Bronchial epithelial cell (primary cell): Measurements from ENCODE around the gene NOXA1. TPM values are rescaled to one million over a fixed set of nuclear protein-coding genes. Genes with fewer than 3 reads are reported as not detected.

Experiments
- DNase-seq: peaks from one replicate; pipeline ENCODE4 v3.0.0-alpha.2; 2010; ENCODE audit warnings: low read depth
- FAIRE-seq: peaks from 2 replicates; lab custom pipeline; 2011; peaks lifted over from hg19 to GRCh38; lab: Jason Lieb, UNC
- H3K27me3 ChIP-seq: 2 replicates; pipeline ENCODE4 v1.5.1; 2011; ENCODE audit warnings: low read length; ENCODE audit not compliant: control insufficient read depth, insufficient read depth
- H3K36me3 ChIP-seq: 2 replicates; pipeline ENCODE4 v1.5.1; 2011; ENCODE audit warnings: low read length; ENCODE audit not compliant: control insufficient read depth, insufficient read depth
- H3K4me3 ChIP-seq: 2 replicates; pipeline ENCODE4 v1.5.1; 2011; ENCODE audit warnings: mild to moderate bottlenecking, low read depth, low read length, control low read depth
- total RNA-seq: library from RNA; depleted of rRNA; stranded (reverse); fragments of >200 nt; gene quantifications from 2 replicates; pipeline ENCODE4 v1.2.1, GENCODE V29; 2014
- TF ChIP-seq, protein P1 (sequence below): IDR thresholded peaks from 2 replicates; pipeline ENCODE4 v1.5.1; 2011; ENCODE audit warnings: mild to moderate bottlenecking, moderate library complexity, low read length, control low read depth, inconsistent platforms; ENCODE audit not compliant: insufficient read depth, severe bottlenecking

The NOXA1 gene
- total RNA-seq, 1 donor from 2014 or later: 0.53 TPM

- no peak for FAIRE-seq
- no peak overlapping the region for H3K4me3 ChIP-seq
- TF ChIP-seq, protein P1, sequence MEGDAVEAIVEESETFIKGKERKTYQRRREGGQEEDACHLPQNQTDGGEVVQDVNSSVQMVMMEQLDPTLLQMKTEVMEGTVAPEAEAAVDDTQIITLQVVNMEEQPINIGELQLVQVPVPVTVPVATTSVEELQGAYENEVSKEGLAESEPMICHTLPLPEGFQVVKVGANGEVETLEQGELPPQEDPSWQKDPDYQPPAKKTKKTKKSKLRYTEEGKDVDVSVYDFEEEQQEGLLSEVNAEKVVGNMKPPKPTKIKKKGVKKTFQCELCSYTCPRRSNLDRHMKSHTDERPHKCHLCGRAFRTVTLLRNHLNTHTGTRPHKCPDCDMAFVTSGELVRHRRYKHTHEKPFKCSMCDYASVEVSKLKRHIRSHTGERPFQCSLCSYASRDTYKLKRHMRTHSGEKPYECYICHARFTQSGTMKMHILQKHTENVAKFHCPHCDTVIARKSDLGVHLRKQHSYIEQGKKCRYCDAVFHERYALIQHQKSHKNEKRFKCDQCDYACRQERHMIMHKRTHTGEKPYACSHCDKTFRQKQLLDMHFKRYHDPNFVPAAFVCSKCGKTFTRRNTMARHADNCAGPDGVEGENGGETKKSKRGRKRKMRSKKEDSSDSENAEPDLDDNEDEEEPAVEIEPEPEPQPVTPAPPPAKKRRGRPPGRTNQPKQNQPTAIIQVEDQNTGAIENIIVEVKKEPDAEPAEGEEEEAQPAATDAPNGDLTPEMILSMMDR: no peak
- DNase-seq: no peak
- H3K27me3 ChIP-seq: no peaks in the 10 kb centered on the region
- no peaks in the 10 kb centered on the region for H3K36me3 ChIP-seq
Measured at GRCh38 chr9:137428841-137429545, 5.8 kb downstream of the NOXA1 start.

DNA sequence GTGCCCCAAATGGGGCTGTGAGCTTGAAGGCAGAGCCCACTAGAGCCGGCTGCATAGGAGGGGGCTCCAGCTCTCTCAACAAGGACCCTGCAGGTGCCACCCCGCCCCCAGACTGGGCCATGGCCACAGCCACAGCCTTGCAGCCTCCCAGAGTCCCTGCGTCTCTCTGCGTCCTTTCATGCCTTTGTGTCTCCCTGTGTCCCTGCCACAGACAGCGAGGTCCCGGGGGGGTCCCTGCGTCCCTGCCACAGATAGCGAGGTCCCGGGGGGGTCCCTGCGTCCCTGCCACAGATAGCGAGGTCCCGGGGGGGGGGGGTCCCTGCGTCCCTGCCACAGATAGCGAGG, 6.3 kb downstream of the NOXA1 start:
- Histone ChIP-seq H3K4me3 (no peak overlapping the region), H3K27me3 (no peaks in the 10 kb centered on the region), H3K36me3 (no peaks in the 10 kb centered on the region)
- DNase-seq (no peak), FAIRE-seq (no peak)
- TF ChIP-seq, protein P1: no peak

DNA sequence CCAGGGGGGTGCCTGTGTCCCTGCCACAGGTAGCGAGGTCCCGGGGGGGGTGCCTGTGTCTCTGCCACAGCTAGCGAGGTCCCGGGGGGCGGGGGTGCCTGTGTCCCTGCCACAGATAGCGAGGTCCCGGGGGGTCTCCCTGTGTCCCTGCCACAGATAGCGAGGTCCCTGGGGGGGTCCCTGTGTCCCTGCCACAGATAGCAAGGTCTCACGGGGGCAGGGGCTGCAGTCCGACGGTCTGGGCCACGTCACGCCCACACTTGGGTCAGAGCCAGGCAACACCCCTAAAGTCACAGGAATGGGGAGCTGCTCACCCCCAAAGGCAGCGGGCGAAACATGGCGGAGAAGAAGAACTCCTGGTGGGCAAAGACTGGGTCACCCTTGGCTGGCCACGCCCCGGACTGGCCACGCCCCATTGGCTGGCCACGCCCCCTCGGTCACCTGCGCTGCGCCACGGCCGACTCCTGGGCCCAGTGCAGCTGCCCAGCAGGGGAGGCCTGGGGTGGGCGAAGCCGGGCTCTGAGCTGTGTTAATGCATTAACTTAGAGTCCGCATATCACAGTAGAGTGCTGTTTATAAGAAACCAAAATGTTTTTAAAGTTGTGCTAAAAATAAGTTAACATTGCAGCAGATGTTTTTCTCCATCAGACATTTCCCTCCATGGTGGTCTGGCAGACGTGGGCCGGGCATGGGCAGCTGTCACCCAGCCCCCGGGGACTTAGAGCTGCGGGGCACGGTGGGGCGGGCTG, 7.0 kb downstream of the NOXA1 start:
- FAIRE-seq (no peak), DNase-seq (no peak)
- Histone ChIP-seq H3K27me3 (no peaks in the 10 kb centered on the region), H3K36me3 (no peaks in the 10 kb centered on the region), H3K4me3 (no peak overlapping the region)
- TF ChIP-seq, protein P1: no peak

DNA sequence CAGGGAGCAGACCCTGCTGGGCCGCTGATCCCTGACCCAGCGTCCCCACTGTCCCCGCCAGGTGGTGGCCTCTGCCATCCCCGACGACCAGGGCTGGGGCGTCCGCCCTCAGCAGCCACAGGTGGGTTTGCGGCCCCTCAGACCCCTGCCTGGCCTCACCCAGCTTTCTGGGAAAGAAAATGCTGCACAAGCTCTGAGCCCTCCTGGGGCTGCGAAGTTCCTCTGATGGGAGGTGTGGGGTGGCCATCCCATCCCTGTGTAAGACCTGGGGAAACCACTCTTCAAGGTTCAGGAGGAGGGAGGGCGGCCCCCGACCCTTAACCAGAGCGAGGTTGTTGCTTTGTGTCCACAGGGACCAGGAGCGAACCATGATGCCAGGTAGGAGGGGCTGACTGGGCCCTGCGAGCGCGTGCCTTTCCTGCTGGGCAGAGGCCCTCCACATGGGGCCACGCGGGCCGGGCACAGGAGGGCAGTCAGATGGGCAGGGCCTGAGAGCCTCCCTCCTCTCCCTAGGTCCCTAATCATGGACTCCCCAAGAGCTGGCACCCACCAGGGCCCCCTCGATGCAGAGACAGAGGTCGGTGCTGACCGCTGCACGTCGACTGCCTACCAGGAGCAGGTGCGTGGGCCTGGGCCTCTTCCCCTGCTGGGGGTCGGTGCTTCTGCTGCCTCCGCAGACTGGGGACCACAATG, 7.7 kb downstream of the NOXA1 start:
- DNase-seq: no peak
- TF ChIP-seq, protein P1: no peak
- FAIRE-seq: no peak

GRCh38 chr9:137431416-137431931, 8.3 kb downstream of the NOXA1 start:
- TF ChIP-seq, protein P1: no peak
- Histone ChIP-seq H3K4me3 (no peak overlapping the region), H3K36me3 (no peaks in the 10 kb centered on the region), H3K27me3 (no peaks in the 10 kb centered on the region)
- DNase-seq: no peak
- no peak for FAIRE-seq

More for the DNA sequence above, 7.7 kb downstream of the NOXA1 start:
- no peaks in the 10 kb centered on the region for H3K27me3 ChIP-seq
- H3K4me3 ChIP-seq: no peak overlapping the region
- H3K36me3 ChIP-seq: no peaks in the 10 kb centered on the region
